IgD-negative memory B cell (primary cell): Measurements from ENCODE around the gene EMP2. TPM values are rescaled to one million over a fixed set of nuclear protein-coding genes. Genes with fewer than 3 reads are reported as not detected.

ENCODE experiments used
- H3K27ac Mint-ChIP-seq, 3 donors: one replicate each; pipeline ENCODE4 v1.8.0; 2020 to 2022; ENCODE audit warnings: mild to moderate bottlenecking in 3 of 3, mixed read lengths in 3 of 3, moderate library complexity in 1 of 3
- H3K27me3 Mint-ChIP-seq: one replicate; pipeline ENCODE4 v1.8.0; 2021; ENCODE audit warnings: mixed read lengths
- H3K36me3 Mint-ChIP-seq: one replicate; pipeline ENCODE4 v1.8.0; 2020; ENCODE audit warnings: mild to moderate bottlenecking, mixed read lengths
- H3K4me1 Mint-ChIP-seq, 3 donors: one replicate each; pipeline ENCODE4 v1.8.0; 2020 to 2022; ENCODE audit warnings: mixed read lengths in 3 of 3, mild to moderate bottlenecking in 1 of 3
- H3K4me3 Mint-ChIP-seq, 4 donors: one replicate each; pipeline ENCODE4 v1.8.0; 2020 to 2022; ENCODE audit warnings: mild to moderate bottlenecking in 4 of 4, mixed read lengths in 4 of 4, moderate library complexity in 3 of 4
- H3K9me3 Mint-ChIP-seq, 3 donors: one replicate each; pipeline ENCODE4 v1.8.0; 2020 to 2021; ENCODE audit warnings: mixed read lengths in 3 of 3, mild to moderate bottlenecking in 1 of 3
- polyA plus RNA-seq: library from polyadenylated mRNA; unstranded; fragments of 300-500 nt; fragmentation: Illumina TruSeq; gene quantifications from one replicate; pipeline ENCODE4 v1.2.3, GENCODE V29; 2021

Gene EMP2
- polyA plus RNA-seq, 1 donor from 2014 or later, result not detected

GRCh38 chr16:10598157-10598556 lies 17.8 kb upstream of the EMP2 start:
- Mint-ChIP-seq H3K27ac (no peak overlapping the region), H3K9me3 (no peaks in the 10 kb centered on the region), H3K27me3 (peaks cover 15% of the 10 kb centered on the region), H3K36me3 (no peaks in the 10 kb centered on the region), H3K4me1 (peaks cover 12 to 13% (median 12%) of the 10 kb centered on the region in 3 donors), H3K4me3 (no peak overlapping the region)

- Mint-ChIP-seq H3K4me3 (peak overlapping the region in 1 of 4 donors; percentile 49), H3K27me3 (peaks cover 15% of the 10 kb centered on the region), H3K27ac (no peak overlapping the region), H3K9me3 (no peaks in the 10 kb centered on the region), H3K4me1 (peaks cover 12 to 13% (median 12%) of the 10 kb centered on the region in 3 donors), H3K36me3 (no peaks in the 10 kb centered on the region)
These were observed 16.8 kb upstream of the EMP2 start for GRCh38 chr16:10597187-10597601.

GRCh38 chr16:10594312-10594950 lies 14.0 kb upstream of the EMP2 start:
- Mint-ChIP-seq H3K4me1 (peaks cover 6 to 8% (median 7%) of the 10 kb centered on the region in 3 donors), H3K27ac (no peak overlapping the region), H3K27me3 (peaks cover 12% of the 10 kb centered on the region), H3K9me3 (no peaks in the 10 kb centered on the region), H3K36me3 (no peaks in the 10 kb centered on the region), H3K4me3 (no peak overlapping the region)

- Mint-ChIP-seq H3K9me3 (no peaks in the 10 kb centered on the region), H3K4me3 (no peak overlapping the region), H3K4me1 (peaks cover 5 to 6% (median 6%) of the 10 kb centered on the region in 3 donors), H3K36me3 (no peaks in the 10 kb centered on the region), H3K27me3 (peaks cover 18% of the 10 kb centered on the region), H3K27ac (no peak overlapping the region)
These were observed 12.2 kb upstream of the EMP2 start for GRCh38 chr16:10592611-10593010.

- peaks cover 16% of the 10 kb centered on the region for H3K27me3 Mint-ChIP-seq
- no peak overlapping the region for H3K27ac Mint-ChIP-seq
- no peaks in the 10 kb centered on the region for H3K36me3 Mint-ChIP-seq
- H3K4me3 Mint-ChIP-seq, result no peak overlapping the region
- peaks cover 0 to 5% (median 3%) of the 10 kb centered on the region in 3 donors for H3K4me1 Mint-ChIP-seq
- no peaks in the 10 kb centered on the region for H3K9me3 Mint-ChIP-seq
These were observed 9.9 kb upstream of the EMP2 start for GRCh38 chr16:10590342-10590741.

GRCh38 chr16:10589109-10589508 lies 8.7 kb upstream of the EMP2 start:
- Mint-ChIP-seq H3K4me3 (no peak overlapping the region), H3K36me3 (no peaks in the 10 kb centered on the region), H3K27me3 (peaks cover 17% of the 10 kb centered on the region), H3K27ac (no peak overlapping the region), H3K4me1 (peaks cover 0 to 2% (median 0%) of the 10 kb centered on the region in 3 donors), H3K9me3 (no peaks in the 10 kb centered on the region)

- Mint-ChIP-seq H3K9me3 (no peaks in the 10 kb centered on the region), H3K36me3 (no peaks in the 10 kb centered on the region), H3K27ac (no peak overlapping the region), H3K27me3 (peaks cover 27% of the 10 kb centered on the region), H3K4me1 (peaks cover 0 to 2% (median 0%) of the 10 kb centered on the region in 3 donors), H3K4me3 (no peak overlapping the region)
These were observed 7.2 kb upstream of the EMP2 start for GRCh38 chr16:10587622-10588021.

GRCh38 chr16:10584981-10585438 lies 4.6 kb upstream of the EMP2 start:
- H3K36me3 Mint-ChIP-seq, result no peaks in the 10 kb centered on the region
- peaks cover 38% of the 10 kb centered on the region for H3K27me3 Mint-ChIP-seq
- no peak overlapping the region for H3K4me3 Mint-ChIP-seq
- no peak overlapping the region for H3K27ac Mint-ChIP-seq
- peaks cover 0 to 2% (median 0%) of the 10 kb centered on the region in 3 donors for H3K4me1 Mint-ChIP-seq
- no peaks in the 10 kb centered on the region for H3K9me3 Mint-ChIP-seq

- Mint-ChIP-seq H3K4me1 (peaks cover 0 to 2% (median under 1%) of the 10 kb centered on the region in 3 donors), H3K27ac (no peak overlapping the region), H3K9me3 (no peaks in the 10 kb centered on the region), H3K4me3 (peak overlapping the region in 1 of 4 donors; percentile 50), H3K27me3 (peaks cover 48% of the 10 kb centered on the region), H3K36me3 (no peaks in the 10 kb centered on the region)
These were observed 2.9 kb upstream of the EMP2 start for GRCh38 chr16:10583269-10583668.

- peaks cover 0 to 5% (median 0%) of the 10 kb centered on the region in 3 donors for H3K4me1 Mint-ChIP-seq
- peaks cover 50% of the 10 kb centered on the region for H3K27me3 Mint-ChIP-seq
- no peak overlapping the region for H3K4me3 Mint-ChIP-seq
- H3K36me3 Mint-ChIP-seq, result no peaks in the 10 kb centered on the region
- H3K9me3 Mint-ChIP-seq, result no peaks in the 10 kb centered on the region
- H3K27ac Mint-ChIP-seq, result peak overlapping the region in 1 of 3 donors; percentile 73
These were observed 1.1 kb upstream of the EMP2 start for GRCh38 chr16:10581507-10581906.

- H3K27me3 Mint-ChIP-seq, result peaks cover 47% of the 10 kb centered on the region
These were observed 467 bp upstream of the EMP2 start for GRCh38 chr16:10580883-10581247.

GRCh38 chr16:10579575-10579964 lies 828 bp downstream of the EMP2 start:
- H3K27me3 Mint-ChIP-seq, result peaks cover 41% of the 10 kb centered on the region
- peaks cover 0 to 5% (median 0%) of the 10 kb centered on the region in 3 donors for H3K4me1 Mint-ChIP-seq
- peak overlapping the region in 3 of 4 donors; percentile 22 to 49 (median 46) for H3K4me3 Mint-ChIP-seq
- H3K9me3 Mint-ChIP-seq, result no peaks in the 10 kb centered on the region
- H3K36me3 Mint-ChIP-seq, result no peaks in the 10 kb centered on the region
- H3K27ac Mint-ChIP-seq, result no peak overlapping the region

More at GRCh38 chr16:10580883-10581247, 467 bp upstream of the EMP2 start:
- Mint-ChIP-seq H3K4me3 (peak overlapping the region in 1 of 4 donors; percentile 50), H3K9me3 (no peaks in the 10 kb centered on the region), H3K4me1 (peaks cover 0 to 5% (median 0%) of the 10 kb centered on the region in 3 donors), H3K27ac (peak overlapping the region in 1 of 3 donors; percentile 73), H3K36me3 (no peaks in the 10 kb centered on the region)

- Mint-ChIP-seq H3K4me3 (no peak overlapping the region), H3K27ac (no peak overlapping the region), H3K4me1 (peaks cover 0 to 5% (median 0%) of the 10 kb centered on the region in 3 donors), H3K36me3 (no peaks in the 10 kb centered on the region), H3K27me3 (peaks cover 41% of the 10 kb centered on the region), H3K9me3 (no peaks in the 10 kb centered on the region)
These were observed 1.7 kb downstream of the EMP2 start for GRCh38 chr16:10578474-10579316.

GRCh38 chr16:10577305-10578202 lies 2.8 kb downstream of the EMP2 start:
- Mint-ChIP-seq H3K27ac (no peak overlapping the region), H3K27me3 (peaks cover 33% of the 10 kb centered on the region), H3K36me3 (no peaks in the 10 kb centered on the region), H3K4me3 (no peak overlapping the region), H3K9me3 (no peaks in the 10 kb centered on the region), H3K4me1 (peaks cover 0 to 5% (median 0%) of the 10 kb centered on the region in 3 donors)
